Measurements from ENCODE around the gene LDAH.

The LDAH gene

DNA sequence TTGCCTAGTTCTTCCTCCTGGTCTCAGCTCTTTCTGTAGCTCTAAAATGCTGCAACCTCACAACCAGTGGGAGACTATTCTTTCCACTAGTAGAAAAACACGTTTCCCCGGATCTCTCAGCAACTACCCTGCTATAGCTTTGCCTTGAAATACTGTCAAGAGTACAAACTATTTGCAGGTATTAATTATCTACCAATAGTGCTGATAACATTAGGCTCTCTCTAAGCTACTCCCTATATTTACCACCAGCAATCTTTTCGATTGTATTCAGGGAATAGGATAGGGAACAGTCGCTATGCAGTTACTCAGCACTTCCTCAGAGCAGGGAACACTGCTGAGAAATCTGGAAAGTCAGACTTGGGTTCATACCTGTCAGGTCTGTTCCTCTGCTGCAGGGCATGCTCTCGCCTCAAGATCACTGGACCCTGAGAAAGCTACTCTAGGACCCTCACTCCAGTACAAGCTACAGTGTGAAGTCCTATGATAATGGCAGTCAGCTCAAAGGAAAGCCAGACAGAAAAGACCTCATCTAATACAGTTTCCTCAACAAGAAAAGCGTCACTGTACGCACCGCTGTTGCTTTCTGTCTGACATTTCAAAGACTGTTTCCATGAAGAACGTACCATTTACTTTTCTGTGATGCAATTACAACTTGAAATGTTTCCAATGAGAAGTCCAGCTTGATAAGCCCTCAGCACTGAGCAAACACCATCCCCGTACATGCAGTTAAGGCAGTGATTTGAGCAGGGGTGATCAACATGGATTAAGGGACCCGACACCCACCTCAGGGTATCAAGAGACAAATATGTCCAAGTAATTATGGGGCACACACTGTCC is 133.3 kb downstream of the LDAH start:
- H3K27ac ChIP-seq, result no peak overlapping the region
- TF ChIP-seq CTCF (IDR thresholded peaks at IDR 0.05), result no peak
- TF ChIP-seq ZFX (IDR thresholded peaks at IDR 0.05; ENCODE audit: borderline replicate concordance), result no peak

- TF ChIP-seq CTCF (IDR thresholded peaks at IDR 0.05) (no peak), ZFX (IDR thresholded peaks at IDR 0.05; ENCODE audit: borderline replicate concordance) (no peak)
- no peak overlapping the region for H3K27ac ChIP-seq
Measured at GRCh38 chr2:20687260-20687832, 135.6 kb downstream of the LDAH start.

GRCh38 chr2:20684581-20685063 is 138.3 kb downstream of the LDAH start:
- no peak overlapping the region for H3K27ac ChIP-seq
- no peak for TF ChIP-seq CTCF (IDR thresholded peaks at IDR 0.05)

DNA sequence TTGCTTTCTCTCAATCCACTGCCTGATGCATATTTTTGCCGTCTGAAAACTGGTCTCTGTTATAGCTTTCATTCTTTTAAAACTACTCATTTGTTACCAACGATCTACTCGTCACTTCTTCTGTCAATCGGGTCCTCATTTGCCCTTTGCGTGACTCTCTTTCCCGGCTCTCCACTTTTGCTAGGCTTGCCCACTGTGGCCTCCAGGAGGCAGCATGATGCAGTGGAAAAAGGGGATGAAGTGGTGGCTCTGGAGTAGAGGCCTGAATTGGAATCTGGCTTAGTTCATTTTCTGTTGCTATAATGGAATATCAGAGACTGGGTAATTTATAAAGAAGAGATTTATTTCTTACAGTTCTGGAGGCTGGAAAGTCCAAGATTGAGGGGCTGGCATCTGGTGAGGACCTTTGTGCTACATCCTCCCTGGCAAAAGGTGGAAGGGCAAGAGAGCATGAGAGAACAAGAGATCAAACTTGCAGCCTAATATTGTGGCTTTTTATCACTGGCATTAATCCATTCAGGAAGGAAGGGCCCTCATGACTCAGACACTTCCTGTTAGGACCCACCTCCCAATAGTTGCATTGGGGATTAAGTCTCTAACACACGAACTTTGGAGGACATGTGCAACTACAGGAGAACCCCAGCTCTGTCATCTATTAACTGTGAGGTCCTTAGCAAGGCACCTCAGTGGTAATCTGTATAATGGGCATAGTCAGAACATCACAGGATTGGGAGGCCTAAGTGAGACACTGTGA is 140.6 kb downstream of the LDAH start:
- no peak overlapping the region for H3K27ac ChIP-seq
- TF ChIP-seq CTCF (IDR thresholded peaks at IDR 0.05) (peak; percentile 70), ZFX (IDR thresholded peaks at IDR 0.05; ENCODE audit: borderline replicate concordance) (no peak)

- no peak overlapping the region for H3K27ac ChIP-seq
Measured at GRCh38 chr2:20680744-20681375, 142.0 kb downstream of the LDAH start.

DNA sequence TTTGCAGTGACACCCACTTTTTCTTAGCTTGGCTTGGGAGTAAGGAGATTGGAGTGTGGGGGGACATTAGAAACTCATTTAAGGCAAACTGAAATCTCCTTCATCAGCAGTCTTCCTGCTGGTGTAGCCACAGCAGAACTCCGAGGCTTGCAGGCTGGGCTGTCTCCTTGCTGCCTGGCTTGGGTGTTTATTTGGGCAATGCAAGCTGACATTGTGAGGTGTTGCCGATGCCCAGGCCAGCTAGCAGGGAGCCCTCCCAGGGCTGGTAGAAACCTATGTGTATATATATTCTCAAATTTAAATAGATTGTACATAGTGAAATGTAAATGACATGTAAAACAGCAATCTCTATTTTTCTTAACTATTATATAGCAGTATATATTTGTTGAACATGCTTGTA is 144.1 kb downstream of the LDAH start:
- no peak overlapping the region for H3K27ac ChIP-seq
- TF ChIP-seq ZFX (IDR thresholded peaks at IDR 0.05; ENCODE audit: borderline replicate concordance), result no peak
- no peak for TF ChIP-seq CTCF (IDR thresholded peaks at IDR 0.05)

More at GRCh38 chr2:20680744-20681375, 142.0 kb downstream of the LDAH start:
- TF ChIP-seq CTCF (IDR thresholded peaks at IDR 0.05) (no peak), ZFX (IDR thresholded peaks at IDR 0.05; ENCODE audit: borderline replicate concordance) (no peak)
